Ishikawa (cell line): ENCODE data around the gene RIMS1.

Experiments used
- CEBPB ChIP-seq: IDR thresholded peaks from 2 replicates; pipeline ENCODE4 v1.6.1; 2012
- EGR1 ChIP-seq: IDR thresholded peaks from 2 replicates; pipeline ENCODE4 v1.6.1; 2012
- EP300 ChIP-seq: IDR thresholded peaks from 2 replicates; pipeline ENCODE4 v1.6.1; 2012; ENCODE audit warnings: borderline replicate concordance
- FOXM1 ChIP-seq: IDR thresholded peaks from 2 replicates; pipeline ENCODE4 v1.6.1; 2012; ENCODE audit warnings: low read depth, borderline replicate concordance
- MAX ChIP-seq: IDR thresholded peaks from 2 replicates; pipeline ENCODE4 v1.6.1; 2012
- RAD21 ChIP-seq: IDR thresholded peaks from 2 replicates; pipeline ENCODE4 v1.6.1; 2012; ENCODE audit warnings: low read depth
- REST ChIP-seq: IDR thresholded peaks from 2 replicates; pipeline ENCODE4 v1.6.1; 2012; ENCODE audit warnings: low read depth, mild to moderate bottlenecking
- TAF1 ChIP-seq: IDR thresholded peaks from 2 replicates; pipeline ENCODE4 v1.6.1; 2012; ENCODE audit warnings: low read depth, mild to moderate bottlenecking
- TCF12 ChIP-seq: IDR thresholded peaks from 2 replicates; pipeline ENCODE4 v1.6.1; 2012; ENCODE audit warnings: low read depth
- TEAD4 ChIP-seq: IDR thresholded peaks from 2 replicates; pipeline ENCODE4 v1.6.1; 2012
- YY1 ChIP-seq: IDR thresholded peaks from 2 replicates; pipeline ENCODE4 v1.6.1; 2012; ENCODE audit warnings: low read depth
- ZBTB7A ChIP-seq: IDR thresholded peaks from 2 replicates; pipeline ENCODE4 v1.6.1; 2012; ENCODE audit warnings: low read depth

- TF ChIP-seq CEBPB (no peak), YY1 (no peak), EP300 (no peak), ZBTB7A (no peak), MAX (no peak), TEAD4 (no peak), TCF12 (no peak), FOXM1 (no peak), EGR1 (no peak), TAF1 (no peak), RAD21 (peak; percentile 58), REST (no peak)
Observed at GRCh38 chr6:72084992-72085569, 198.7 kb downstream of the RIMS1 start.
